Neural progenitor cell (in vitro differentiated cells): ENCODE data around the gene NOSTRIN.

Experiments
- CTCF ChIP-seq: fragments of 200-600 bp; sonication (generic); IDR thresholded peaks from 2 replicates; pipeline ENCODE4 v1.5.1; 2017; ENCODE audit warnings: antibody characterized with exemption, mild to moderate bottlenecking
- EZH2phosphoT487 ChIP-seq: fragments of 200-600 bp; sonication (generic); IDR thresholded peaks from 2 replicates; pipeline ENCODE4 v1.6.1; 2017; ENCODE audit warnings: antibody characterized with exemption

GRCh38 chr2:168794968-168795367 lies 7.5 kb upstream of the NOSTRIN start:
- no peak for TF ChIP-seq CTCF
- TF ChIP-seq EZH2phosphoT487, result no peak
